ENCODE measurements around the gene CNTN4.
"Not testable (repeated sequence)": the region's sequence is repeated elsewhere in the genome, so short reads cannot be mapped to it uniquely, and the experiment has no call there.

The CNTN4 gene

GRCh38 chr3:2512881-2513280, 414.2 kb downstream of the CNTN4 start:
- DNase-seq (ENCODE audit: low read depth, low spot score), result no peak

GRCh38 chr3:2513986-2514385, 415.3 kb downstream of the CNTN4 start:
- no peak for DNase-seq (ENCODE audit: low read depth, low spot score)

GRCh38 chr3:2516762-2517441, 418.2 kb downstream of the CNTN4 start:
- DNase-seq (ENCODE audit: low read depth, low spot score), result no peak

GRCh38 chr3:2517500-2518172, 419.0 kb downstream of the CNTN4 start:
- DNase-seq (ENCODE audit: low read depth, low spot score), result no peak

GRCh38 chr3:2523281-2523836, 424.7 kb downstream of the CNTN4 start:
- no peak for DNase-seq (ENCODE audit: low read depth, low spot score)

GRCh38 chr3:2525968-2526367, 427.3 kb downstream of the CNTN4 start:
- no peak for DNase-seq (ENCODE audit: low read depth, low spot score)

- DNase-seq (ENCODE audit: low read depth, low spot score), result no peak
Observed at GRCh38 chr3:2526926-2527325, 428.3 kb downstream of the CNTN4 start.

GRCh38 chr3:2527328-2527727, 428.7 kb downstream of the CNTN4 start:
- DNase-seq (ENCODE audit: low read depth, low spot score), result not testable (repeated sequence)

- DNase-seq (ENCODE audit: low read depth, low spot score), result not testable (repeated sequence)
Observed at GRCh38 chr3:2534767-2535166, 436.1 kb downstream of the CNTN4 start.

- no peak for DNase-seq (ENCODE audit: low read depth, low spot score)
Observed at GRCh38 chr3:2535206-2535605, 436.5 kb downstream of the CNTN4 start.

- DNase-seq (ENCODE audit: low read depth, low spot score), result no peak
Observed at GRCh38 chr3:2536575-2536974, 437.9 kb downstream of the CNTN4 start.

GRCh38 chr3:2540115-2540514, 441.4 kb downstream of the CNTN4 start:
- no peak for DNase-seq (ENCODE audit: low read depth, low spot score)

- DNase-seq (ENCODE audit: low read depth, low spot score), result no peak
Observed at GRCh38 chr3:2543247-2543646, 444.6 kb downstream of the CNTN4 start.

- no peak for DNase-seq (ENCODE audit: low read depth, low spot score)
Observed at GRCh38 chr3:2544212-2544611, 445.5 kb downstream of the CNTN4 start.

- DNase-seq (ENCODE audit: low read depth, low spot score), result no peak
Observed at GRCh38 chr3:2544718-2545117, 446.1 kb downstream of the CNTN4 start.

- DNase-seq (ENCODE audit: low read depth, low spot score), result no peak
Observed at GRCh38 chr3:2547049-2547448, 448.4 kb downstream of the CNTN4 start.

GRCh38 chr3:2554656-2555055, 456.0 kb downstream of the CNTN4 start:
- DNase-seq (ENCODE audit: low read depth, low spot score), result no peak

GRCh38 chr3:2558796-2559195, 460.1 kb downstream of the CNTN4 start:
- no peak for DNase-seq (ENCODE audit: low read depth, low spot score)

- no peak for DNase-seq (ENCODE audit: low read depth, low spot score)
Observed at GRCh38 chr3:2567451-2567850, 468.8 kb downstream of the CNTN4 start.

GRCh38 chr3:2568156-2568555, 469.5 kb downstream of the CNTN4 start:
- DNase-seq (ENCODE audit: low read depth, low spot score), result no peak

- no peak for DNase-seq (ENCODE audit: low read depth, low spot score)
Observed at GRCh38 chr3:2568929-2569328, 470.3 kb downstream of the CNTN4 start.

GRCh38 chr3:2577571-2577970, 478.9 kb downstream of the CNTN4 start:
- no peak for DNase-seq (ENCODE audit: low read depth, low spot score)

GRCh38 chr3:2578560-2578959, 479.9 kb downstream of the CNTN4 start:
- DNase-seq (ENCODE audit: low read depth, low spot score), result no peak
